GM18861 (cell line): Measurements from ENCODE around the gene AXIN1.
"Not testable (repeated sequence)": the region's sequence is repeated elsewhere in the genome, so short reads cannot be mapped to it uniquely, and the experiment has no call there.

ENCODE experiments used
- ATAC-seq: cut with Tn5 transposase; IDR thresholded peaks from one replicate; pipeline ENCODE4 v1.9.1; 2021; ENCODE audit not compliant: unreplicated experiment

The AXIN1 gene

GRCh38 chr16:352547-353403, at the start of gene AXIN1:
TSS of gene AXIN1 (minus strand) at chr16:352723. CDS start at chr16:347025, 5,698 bp downstream.
- peak; percentile 42 for ATAC-seq

DNA sequence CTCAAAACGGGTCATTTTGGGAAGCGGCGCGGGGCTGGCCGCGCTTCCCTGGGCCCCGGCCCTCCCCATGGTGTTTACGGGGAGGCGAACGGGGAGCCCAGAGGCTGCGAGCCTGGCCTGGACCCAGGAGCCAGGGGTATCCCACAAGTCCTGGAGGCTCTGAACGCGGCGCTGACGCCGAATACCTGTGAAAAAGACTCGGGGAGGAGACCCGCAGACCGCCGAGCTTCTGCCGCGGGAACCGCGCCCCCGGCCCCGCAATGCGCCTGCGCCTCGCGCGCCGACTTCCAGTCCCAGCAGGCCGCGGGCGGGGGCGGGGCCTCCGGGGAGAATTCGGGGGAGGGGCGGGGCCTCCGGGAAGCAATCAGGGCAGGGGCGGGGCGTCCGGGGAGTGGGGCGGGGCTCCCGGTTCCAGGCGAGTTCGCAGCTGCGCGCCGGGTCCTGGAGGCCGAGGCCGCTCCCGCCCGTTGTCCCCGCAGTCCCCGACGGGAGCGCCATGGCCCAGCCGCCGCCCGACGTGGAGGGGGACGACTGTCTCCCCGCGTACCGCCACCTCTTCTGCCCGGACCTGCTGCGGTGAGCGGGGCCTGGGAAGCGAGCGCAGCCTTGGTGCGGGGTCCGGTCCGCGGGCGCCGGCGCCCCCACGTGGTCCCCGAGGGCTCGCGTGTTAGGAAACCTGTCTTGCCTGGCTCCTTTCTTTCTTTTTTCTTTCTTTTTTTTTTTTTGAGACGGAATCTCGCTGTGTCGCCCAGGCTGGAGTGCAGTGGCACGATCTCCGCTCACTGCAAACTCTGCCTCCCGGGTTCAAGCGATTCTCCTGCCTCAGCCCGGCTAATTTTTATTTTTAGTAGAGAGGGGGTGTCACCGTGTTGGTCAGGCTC, 49.2 kb upstream of the AXIN1 start, which contains the start of gene DECR2:
TSS of gene DECR2 (plus strand) at position 418 of the 881 bp plus-strand sequence. CDS start at position 497, 79 bp downstream.
- ATAC-seq: peak; percentile 41

DNA sequence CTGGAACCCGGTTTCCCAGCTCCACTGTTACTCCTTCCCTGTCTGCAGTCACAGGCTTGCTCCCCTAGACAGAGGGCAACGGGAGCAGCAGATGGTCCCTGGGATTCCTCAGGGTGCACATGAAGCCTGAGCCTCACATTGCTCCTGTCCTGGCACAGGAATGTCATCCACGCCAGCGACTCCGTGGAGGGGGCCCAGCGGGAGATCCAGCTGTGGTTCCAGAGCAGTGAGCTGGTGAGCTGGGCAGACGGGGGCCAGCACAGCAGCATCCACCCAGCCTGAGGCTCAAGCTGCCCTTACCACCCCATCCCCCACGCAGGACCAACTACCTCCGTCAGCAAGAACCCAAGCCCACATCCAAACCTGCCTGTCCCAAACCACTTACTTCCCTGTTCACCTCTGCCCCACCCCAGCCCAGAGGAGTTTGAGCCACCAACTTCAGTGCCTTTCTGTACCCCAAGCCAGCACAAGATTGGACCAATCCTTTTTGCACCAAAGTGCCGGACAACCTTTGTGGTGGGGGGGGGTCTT, 47.6 kb upstream of the AXIN1 start:
- no peak for ATAC-seq

DNA sequence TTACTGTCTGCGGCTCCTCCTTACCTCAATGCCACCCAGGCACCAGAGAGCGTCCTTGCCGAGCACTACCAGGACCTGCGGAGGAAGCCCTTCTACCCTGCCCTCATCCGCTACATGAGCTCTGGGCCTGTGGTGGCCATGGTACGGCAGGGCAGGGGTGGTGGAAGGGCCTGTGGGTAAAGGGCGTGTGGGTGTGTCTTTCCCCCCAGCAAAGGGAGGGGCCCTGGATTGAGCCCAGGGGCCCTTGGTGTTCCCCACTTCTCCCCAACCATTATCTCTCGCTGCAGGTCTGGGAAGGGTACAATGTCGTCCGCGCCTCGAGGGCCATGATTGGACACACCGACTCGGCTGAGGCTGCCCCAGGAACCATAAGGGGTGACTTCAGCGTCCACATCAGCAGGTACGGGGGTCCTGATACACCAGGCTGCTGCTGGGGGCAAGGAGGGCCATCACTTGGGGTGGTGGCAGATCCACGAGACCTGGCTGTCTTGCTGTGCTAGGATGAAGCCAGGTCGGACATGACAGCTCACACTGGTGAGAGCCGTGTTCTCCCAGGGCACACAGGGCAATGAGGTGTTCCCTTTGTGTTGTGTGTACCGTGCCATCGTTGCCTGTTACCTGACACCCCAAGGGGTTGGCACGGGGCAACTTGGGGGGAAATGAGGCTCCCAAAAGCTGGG, 47.0 kb upstream of the AXIN1 start:
- no peak for ATAC-seq

DNA sequence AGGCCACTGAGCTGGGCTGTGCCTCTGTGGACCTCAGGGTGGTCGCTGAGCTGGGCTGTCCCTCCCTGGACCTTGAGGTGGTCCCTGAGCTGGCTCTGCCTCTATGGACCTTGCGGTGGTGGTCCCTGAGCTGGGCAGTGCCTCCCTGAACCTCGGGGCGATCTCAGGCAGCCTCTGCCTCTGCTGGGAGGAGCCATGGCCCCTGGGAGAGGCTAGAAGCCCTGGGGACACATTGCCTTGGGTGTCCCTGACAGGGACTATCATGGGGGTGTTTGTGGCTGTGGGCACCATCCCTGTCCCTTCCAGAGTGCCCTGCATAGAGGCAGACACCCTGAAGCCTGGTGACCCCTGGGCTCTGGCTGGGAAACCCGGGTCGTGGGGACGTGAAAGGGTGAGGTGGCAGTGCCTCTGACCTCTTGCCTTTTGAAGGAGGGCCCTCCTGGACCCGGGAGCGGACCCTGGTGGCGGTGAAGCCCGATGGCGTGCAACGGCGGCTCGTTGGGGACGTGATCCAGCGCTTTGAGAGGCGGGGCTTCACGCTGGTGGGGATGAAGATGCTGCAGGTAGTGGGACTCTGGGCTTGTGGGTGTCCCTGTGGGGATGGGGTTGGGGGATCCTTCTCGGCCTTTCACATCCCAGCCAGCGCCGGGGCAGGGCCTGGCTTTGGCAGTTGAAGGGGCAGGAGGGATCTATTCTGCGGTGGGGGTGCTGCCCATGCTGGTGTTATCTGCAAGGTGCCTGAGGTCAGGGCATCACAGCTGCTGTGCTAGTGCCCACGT, 46.2 kb upstream of the AXIN1 start:
- ATAC-seq: no peak

DNA sequence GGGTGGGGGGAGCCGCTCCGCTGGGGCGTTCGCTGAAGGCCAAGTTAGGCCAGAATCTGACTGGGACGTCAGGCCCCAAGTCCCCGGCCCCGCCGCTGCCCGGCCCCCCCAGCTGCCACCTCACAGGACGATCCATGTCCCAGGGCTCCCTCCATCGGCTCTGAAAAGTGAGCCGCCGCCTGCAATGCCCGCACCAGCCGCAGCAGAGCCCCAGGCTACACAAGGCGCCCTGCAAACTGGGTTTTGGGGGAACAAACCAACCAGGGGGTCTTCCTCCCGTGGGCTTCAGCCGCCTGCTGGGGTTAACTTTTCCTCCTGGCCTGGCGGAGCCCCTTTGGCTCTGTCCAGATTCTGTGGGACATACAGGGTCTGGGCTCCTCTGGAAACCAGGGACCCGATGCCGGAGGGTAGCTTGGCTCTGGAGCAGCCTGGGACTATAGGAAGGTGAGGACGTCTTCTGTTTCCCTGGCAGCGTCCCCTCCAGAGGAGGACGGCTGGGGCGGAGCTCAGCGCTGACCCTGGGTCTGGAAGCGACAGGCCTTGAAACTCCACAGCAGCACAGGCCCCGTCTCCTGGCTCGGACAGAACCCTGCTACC, 45.3 kb upstream of the AXIN1 start:
- ATAC-seq: no peak

DNA sequence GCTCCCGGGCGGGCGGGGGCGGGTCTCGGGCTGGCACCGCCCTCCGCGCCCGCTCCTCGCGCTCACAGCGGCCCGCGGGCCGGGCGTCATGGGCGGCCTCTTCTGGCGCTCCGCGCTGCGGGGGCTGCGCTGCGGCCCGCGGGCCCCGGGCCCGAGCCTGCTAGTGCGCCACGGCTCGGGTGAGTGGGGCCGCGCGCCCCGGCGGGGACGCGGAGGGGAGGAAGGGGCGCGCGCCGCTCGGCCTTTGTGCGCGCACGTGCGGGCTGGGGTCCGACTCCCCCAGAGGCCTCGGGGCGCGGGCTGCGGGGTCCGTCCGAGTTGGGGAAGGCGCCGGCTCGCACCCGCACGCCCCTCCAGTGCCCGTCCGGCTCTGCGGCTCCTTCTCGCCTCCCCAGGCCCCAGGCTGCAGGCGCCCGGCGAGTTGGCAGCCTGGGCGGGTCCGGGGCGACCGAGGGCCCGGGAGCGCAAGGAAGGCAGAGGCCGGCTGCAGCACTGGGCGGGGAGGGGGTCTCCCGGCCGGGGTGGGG, 44.7 kb upstream of the AXIN1 start, which contains the start of gene NME4:
TSS of gene NME4 (plus strand) at position 65 of the 527 bp plus-strand sequence. CDS start at position 89, 24 bp downstream.
- ATAC-seq: no peak

GRCh38 chr16:396605-397004, 44.1 kb upstream of the AXIN1 start:
- no peak for ATAC-seq

DNA sequence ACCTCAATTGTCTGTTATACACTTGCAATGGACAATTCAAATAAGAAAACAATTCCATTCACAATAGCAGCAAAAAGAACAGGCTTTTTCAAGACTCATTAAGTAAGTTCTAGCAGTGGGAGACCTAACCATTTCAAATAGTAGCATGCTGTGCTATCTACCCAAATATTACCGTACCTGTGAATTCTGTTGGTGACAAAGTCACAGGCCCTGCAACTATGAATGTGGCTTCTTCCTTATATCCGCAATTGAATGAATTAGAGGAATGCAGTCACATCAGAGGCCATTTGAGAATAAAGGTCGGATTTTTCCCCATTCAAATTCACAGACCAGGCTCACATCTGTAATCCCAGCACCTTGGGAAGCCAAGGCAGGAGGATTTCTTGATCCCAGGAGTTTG, 43.7 kb upstream of the AXIN1 start:
- no peak for ATAC-seq

- no peak for ATAC-seq
These were observed 40.0 kb upstream of the AXIN1 start for GRCh38 chr16:392450-393030.

DNA sequence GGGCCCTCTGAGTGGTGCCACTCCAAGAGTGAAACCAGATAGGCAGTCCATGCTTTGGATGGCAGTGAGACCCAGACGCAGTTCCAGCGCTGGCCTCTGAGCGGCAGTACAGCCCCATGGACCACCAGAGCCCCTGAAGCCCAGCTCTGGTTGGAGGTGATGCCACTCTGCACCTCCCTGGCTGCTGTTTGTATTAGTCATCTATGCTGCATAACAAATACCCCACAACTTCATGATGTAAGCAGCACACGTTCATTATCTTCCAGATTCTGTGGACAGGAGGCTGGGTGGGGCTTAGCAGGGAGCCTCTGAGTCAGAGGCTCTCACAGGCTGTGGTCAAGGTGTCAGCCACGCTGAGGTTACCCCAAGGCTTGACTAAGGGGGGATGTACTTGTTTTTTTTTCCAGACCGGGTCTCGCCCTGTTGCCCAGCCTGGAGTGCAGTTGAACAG, 39.4 kb upstream of the AXIN1 start:
- ATAC-seq: no peak

DNA sequence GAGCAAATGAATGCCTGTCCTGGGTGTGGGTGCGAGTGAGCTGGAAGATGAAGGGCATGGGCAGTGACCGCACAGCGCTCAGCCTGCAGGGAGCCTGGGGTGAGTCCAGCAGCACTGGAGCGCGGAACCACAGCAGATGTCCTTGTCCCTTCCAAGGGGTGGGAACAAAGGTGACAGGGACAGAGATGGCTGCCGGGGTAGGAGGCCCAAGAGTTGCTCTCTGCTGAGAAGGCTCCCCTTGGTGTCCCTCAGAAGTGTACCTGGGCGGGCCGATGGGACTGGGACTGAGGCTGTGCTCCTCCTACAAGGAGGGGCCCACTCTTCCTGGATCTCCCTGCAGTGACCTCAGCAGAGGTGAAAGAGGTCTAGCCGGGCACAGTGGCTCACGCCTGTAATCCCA, 36.8 kb upstream of the AXIN1 start:
- no peak for ATAC-seq

- not testable (repeated sequence) for ATAC-seq
These were observed 35.5 kb upstream of the AXIN1 start for GRCh38 chr16:387761-388666.

DNA sequence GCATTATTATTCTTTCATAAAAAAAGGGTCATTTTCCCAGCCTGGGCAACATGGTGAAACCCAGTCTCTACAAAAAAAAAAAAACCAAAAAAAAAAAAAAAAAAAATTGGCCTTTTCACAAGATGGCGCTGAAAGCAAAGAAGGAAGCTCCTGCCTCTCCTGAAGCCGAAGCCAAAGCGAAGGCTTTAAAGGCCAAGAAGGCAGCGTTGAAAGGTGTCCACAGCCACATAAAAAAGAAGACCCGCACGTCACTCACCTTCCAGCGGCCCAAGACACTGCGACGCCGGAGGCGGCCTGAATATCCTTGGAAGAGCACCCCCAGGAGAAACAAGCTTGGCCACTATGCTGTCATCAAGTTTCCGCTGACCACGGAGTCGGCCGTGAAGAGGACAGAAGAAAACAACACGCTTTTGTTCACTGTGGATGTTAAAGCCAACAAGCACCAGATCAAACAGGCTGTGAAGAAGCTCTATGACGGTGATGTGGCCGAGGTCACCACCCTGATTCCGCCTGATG, 34.2 kb upstream of the AXIN1 start:
- no peak for ATAC-seq

DNA sequence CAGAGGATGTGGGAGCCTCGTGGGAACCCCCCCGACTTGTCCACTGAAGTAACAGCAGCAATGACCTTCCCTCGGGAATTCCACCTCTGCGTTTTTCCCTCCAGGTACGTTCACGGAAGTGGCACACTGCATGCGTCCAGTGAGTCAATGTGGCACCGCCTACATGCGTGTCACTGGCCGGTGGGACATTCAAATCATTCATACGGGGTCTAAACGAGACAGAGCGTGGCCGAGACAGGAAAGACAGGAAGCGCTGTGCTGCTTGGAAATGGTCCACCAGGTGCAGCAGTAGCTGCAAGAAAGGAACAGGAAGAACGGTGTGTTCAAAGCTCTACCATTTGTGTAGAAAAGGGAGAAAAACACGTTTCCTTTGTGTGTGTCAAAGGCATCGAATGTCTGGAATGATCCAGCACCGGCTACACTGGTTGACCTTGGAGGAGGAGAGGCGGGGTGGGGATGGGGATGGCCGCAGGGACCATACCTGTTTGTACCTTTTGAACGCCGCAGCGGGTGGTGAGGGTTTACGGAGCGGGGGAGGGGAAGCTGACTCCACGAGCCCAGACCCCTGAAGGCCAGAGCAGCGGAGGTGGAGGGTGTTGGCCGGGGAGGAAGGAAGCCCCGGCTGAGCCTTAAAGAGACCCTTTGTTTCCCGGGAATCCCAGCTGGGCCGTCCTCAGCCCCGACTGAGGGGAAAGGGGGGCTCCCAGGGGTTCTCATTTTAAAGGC, 31.0 kb upstream of the AXIN1 start:
- no peak for ATAC-seq

DNA sequence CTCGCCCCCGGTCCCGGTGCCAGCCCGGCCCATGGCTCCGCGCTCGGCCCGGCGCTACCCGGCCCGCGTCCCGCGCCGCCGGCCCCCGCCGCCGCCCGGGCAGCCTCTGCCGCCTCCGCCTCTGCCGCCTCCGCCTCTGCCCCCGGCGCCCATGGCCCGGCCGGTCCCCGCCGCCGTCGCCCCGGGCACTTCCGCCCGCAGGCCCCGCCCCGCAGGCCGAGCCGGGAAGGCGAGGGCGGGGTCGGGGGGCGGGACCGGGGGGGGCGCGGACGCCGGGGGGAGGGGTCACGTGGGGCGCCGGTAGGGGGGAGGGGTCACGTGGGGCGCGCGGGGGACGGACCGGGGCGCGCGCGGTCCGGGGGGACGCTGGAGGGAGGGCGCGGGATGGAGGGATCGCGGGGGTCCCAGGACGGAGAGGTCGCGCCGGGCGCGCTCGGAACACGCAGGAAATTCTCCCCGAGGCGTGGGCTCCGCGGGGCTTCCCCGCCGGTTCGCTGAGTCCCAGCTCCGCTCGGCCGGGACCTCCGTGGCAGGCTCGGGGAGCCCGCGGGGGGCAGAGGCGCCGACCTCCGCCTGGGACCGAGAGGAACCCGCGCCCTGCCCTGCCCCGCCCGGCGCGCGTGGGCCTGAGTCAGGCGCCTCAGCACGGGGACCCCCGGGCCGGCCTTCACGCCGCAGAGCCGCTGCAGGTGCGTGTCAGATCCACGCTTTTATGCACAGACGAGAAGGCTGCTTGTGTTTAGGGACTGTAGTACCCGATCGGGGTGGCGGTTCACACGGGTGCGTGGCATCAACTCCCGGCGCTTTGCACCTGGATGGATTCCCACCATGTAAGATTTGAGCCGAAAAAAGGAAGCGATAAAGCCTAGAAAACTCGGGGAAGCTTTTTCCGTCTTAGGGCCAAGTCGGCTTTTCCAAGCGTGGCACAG, 29.5 kb upstream of the AXIN1 start, which contains the start of gene PGAP6:
TSS of gene PGAP6 (minus strand) at position 190 of the 929 bp plus-strand sequence. CDS start at position 33, 157 bp downstream.
- no peak for ATAC-seq
